ENCODE measurements around the gene ZNF536.

- TF ChIP-seq EZH2 (IDR thresholded peaks at IDR 0.05; ENCODE audit: borderline replicate concordance, low read depth, low read length, severe bottlenecking) (no peak), CTCF (IDR thresholded peaks at IDR 0.05; ENCODE audit: extremely low read depth in 1 of 2, insufficient read depth in 1 of 2, low read depth in 1 of 2, low read length in 2 of 2) (no peak), JUN (IDR thresholded peaks at IDR 0.05; ENCODE audit: borderline replicate concordance, insufficient read depth, insufficient read length, low read depth) (no peak), POLR2AphosphoS5 (IDR thresholded peaks at IDR 0.05; ENCODE audit: insufficient read depth, low read depth, low read length) (no peak), POLR2A (IDR thresholded peaks at IDR 0.05; ENCODE audit: low read depth, low read length) (no peak), MAX (IDR thresholded peaks at IDR 0.05; ENCODE audit: insufficient read depth, insufficient read length) (no peak), MYC (IDR thresholded peaks at IDR 0.05; ENCODE audit: low read depth, low read length) (no peak)
Measured at GRCh38 chr19:30327331-30327730, 44.9 kb upstream of the ZNF536 start.
